Panc1 (cell line): ENCODE data around the gene SELENOI. TPM values are rescaled to one million over a fixed set of nuclear protein-coding genes. Genes with fewer than 3 reads are reported as not detected.

ENCODE experiments used
- ATAC-seq: fragments of 200-7000 bp; cut with Tn5 transposase; 2 replicates; pipeline ENCODE4 v1.9.1; 2020; ENCODE audit warnings: mild to moderate bottlenecking, moderate library complexity
- BruUV-seq: library from RNA; stranded (reverse); fragments of 400-500 nt; replicated peaks from 2 replicates; lab custom pipeline; 2021; lab: Mats Ljungman, UMichigan
- CTCF ChIA-PET: fragments of 300-600 bp; sonication (Branson Sonifier 250); formaldehyde crosslinking; loops from one replicate; lab custom pipeline; 2022; ENCODE audit warnings: antibody characterized with exemption; lab: Charles Lee
- POLR2A ChIA-PET: fragments of 300-600 bp; sonication (Branson Sonifier 250); formaldehyde crosslinking; loops from one replicate; lab custom pipeline; 2022; ENCODE audit warnings: antibody characterized with exemption; lab: Charles Lee
- DNase-seq: peaks from one replicate; pipeline ENCODE4 v3.0.0-alpha.2; 2010; ENCODE audit warnings: low read depth, low spot score
- H3K27ac ChIP-seq: 2 replicates; pipeline ENCODE4 v1.5.1; 2011; ENCODE audit warnings: mild to moderate bottlenecking, low read length, inconsistent platforms
- H3K27me3 ChIP-seq: fragments of 200-500 bp; sonication (Bioruptor generic); 2 replicates; pipeline ENCODE4 v1.6.0; 2014; ENCODE audit warnings: low read length, inconsistent platforms; ENCODE audit not compliant: control insufficient read depth, insufficient read depth
- H3K36me3 ChIP-seq: fragments of 200-500 bp; sonication (Bioruptor generic); 2 replicates; pipeline ENCODE4 v1.5.1; 2014; ENCODE audit warnings: inconsistent platforms, mild to moderate bottlenecking, low read length, moderate library complexity; ENCODE audit not compliant: control insufficient read depth, insufficient read depth
- H3K4me1 ChIP-seq: 2 replicates; pipeline ENCODE4 v1.5.1; 2011; ENCODE audit warnings: inconsistent platforms, mild to moderate bottlenecking, low read length, moderate library complexity; ENCODE audit not compliant: control insufficient read depth, insufficient read depth
- H3K4me3 ChIP-seq, 2 experiments: 2 replicates each; pipeline ENCODE4 v1.5.1; 2011 to 2012; ENCODE audit warnings: low read depth in 2 of 2, low read length in 2 of 2, mild to moderate bottlenecking in 2 of 2, inconsistent platforms in 1 of 2, moderate library complexity in 1 of 2
- H3K9me3 ChIP-seq: fragments of 200-500 bp; sonication (Bioruptor generic); 2 replicates; pipeline ENCODE4 v1.5.1; 2014; ENCODE audit warnings: low read depth, mild to moderate bottlenecking, inconsistent platforms, low read length, moderate library complexity; ENCODE audit not compliant: control insufficient read depth, insufficient read depth
- CTCF ChIP-seq: fragments of 450-650 bp; IDR thresholded peaks from 2 replicates; pipeline ENCODE4 v1.5.1; 2017; ENCODE audit warnings: mild to moderate bottlenecking
- POLR2AphosphoS5 ChIP-seq: IDR thresholded peaks from 2 replicates; pipeline ENCODE4 v1.6.1; 2012; ENCODE audit warnings: mild to moderate bottlenecking, low read depth, low read length, moderate library complexity
- REST ChIP-seq, 2 experiments: IDR thresholded peaks; 2 replicates each; pipeline ENCODE4 v1.6.1; 2011 to 2012; ENCODE audit warnings: low read depth in 2 of 2, control low read depth in 1 of 2, low read length in 1 of 2, mild to moderate bottlenecking in 1 of 2, moderate library complexity in 1 of 2; ENCODE audit not compliant: insufficient read depth in 1 of 2
- SIN3A ChIP-seq: IDR thresholded peaks from 2 replicates; pipeline ENCODE4 v1.6.1; 2012; ENCODE audit warnings: low read depth, mild to moderate bottlenecking, low read length, moderate library complexity, borderline replicate concordance; ENCODE audit not compliant: insufficient read depth
- TCF7L2 ChIP-seq: IDR thresholded peaks from 2 replicates; pipeline ENCODE4 v1.6.1; 2011; ENCODE audit warnings: mild to moderate bottlenecking, low read depth, low read length, inconsistent platforms
- in situ Hi-C: cut with HindIII; loops from 2 replicates; pipeline ENCODE4 v1.10.0; 2016; ENCODE audit warnings: low sequenced_read_pairs, low pct_unique_long_range_greater_than_20kb
- intact Hi-C: fragments of 100-400 bp; cut with micrococcal nuclease; formaldehyde crosslinking; loops from one replicate; pipeline ENCODE4 v1.10.0; 2022; ENCODE audit not compliant: unreplicated experiment
- total RNA-seq: library from RNA; stranded (reverse); gene quantifications from one replicate; pipeline ENCODE4 v1.2.1, GENCODE V29; 2021; ENCODE audit not compliant: unreplicated experiment

Gene SELENOI
- total RNA-seq, 1 experiment from 2014 or later, result 28.5 TPM

- BruUV-seq, result no TSS peak
- no peak for DNase-seq
- CTCF ChIA-PET, result no interaction called here
- no peaks in the 10 kb centered on the region for H3K9me3 ChIP-seq
- H3K27me3 ChIP-seq, result no peaks in the 10 kb centered on the region; the same call in 1 of the 2 replicates
- POLR2A ChIA-PET, result interaction anchor here (0.6 kb wide), 2 partner anchors 23 to 58 kb away, joined by 3 to 4 read pairs; no protein-coding TSS in a partner anchor
- H3K36me3 ChIP-seq, result no peaks in the 10 kb centered on the region
- no peak for ATAC-seq
- no peak for TF ChIP-seq POLR2AphosphoS5
- TF ChIP-seq SIN3A, result no peak
- TF ChIP-seq CTCF, result no peak
- no peak for TF ChIP-seq REST (IDR thresholded peaks at IDR 0.05; ENCODE audit: insufficient read depth in 1 of 2, low read depth in 2 of 2, low read length in 1 of 2)
- no peak for TF ChIP-seq TCF7L2
- H3K4me3 ChIP-seq, result no peak overlapping the region
- H3K4me1 ChIP-seq, result no peaks in the 10 kb centered on the region; the same call in 1 of the 2 replicates
- H3K27ac ChIP-seq, result no peak overlapping the region
- intact Hi-C loops (no loop called here), in situ Hi-C loops (no loop called here)
Measured at GRCh38 chr2:26430826-26431225, 84.9 kb downstream of the SELENOI start.

GRCh38 chr2:26432363-26432762 is 86.4 kb downstream of the SELENOI start:
- ATAC-seq (no peak), DNase-seq (no peak)
- Histone ChIP-seq H3K4me3 (no peak overlapping the region), H3K27me3 (no peaks in the 10 kb centered on the region; the same call in 1 of the 2 replicates), H3K9me3 (no peaks in the 10 kb centered on the region), H3K4me1 (no peaks in the 10 kb centered on the region; the same call in 1 of the 2 replicates), H3K36me3 (no peaks in the 10 kb centered on the region), H3K27ac (no peak overlapping the region)
- CTCF ChIA-PET, result no interaction called here
- no TSS peak for BruUV-seq
- POLR2A ChIA-PET, result no interaction called here
- intact Hi-C loops, result no loop called here
- no peak for TF ChIP-seq SIN3A
- TF ChIP-seq TCF7L2, result no peak
- TF ChIP-seq POLR2AphosphoS5, result no peak
- TF ChIP-seq CTCF, result no peak
- no peak for TF ChIP-seq REST (IDR thresholded peaks at IDR 0.05; ENCODE audit: insufficient read depth in 1 of 2, low read depth in 2 of 2, low read length in 1 of 2)
- in situ Hi-C loops, result no loop called here
